K562 (cell line): ENCODE data around the gene TARBP1. TPM values are rescaled to one million over a fixed set of nuclear protein-coding genes. Genes with fewer than 3 reads are reported as not detected.

Source experiments
- CEBPG ChIP-seq, 3 experiments: fragments of 200-800 bp in 1 of 3; sonication (Bioruptor generic) in 1 of 3; sonication (generic) in 1 of 3; formaldehyde crosslinking in 1 of 3; IDR thresholded peaks in 2 of 3; conservative IDR thresholded peaks in 1 of 3; 2 replicates each; pipeline versions ENCODE4 v1.6.1 to v1.8.0; 2016 to 2022; ENCODE audit warnings: missing compliant biosample characterization in 2 of 3, missing genetic modification characterization in 2 of 3, mild to moderate bottlenecking in 1 of 3, missing genetic modification reagents in 1 of 3
- SP2 ChIP-seq: IDR thresholded peaks from 2 replicates; pipeline ENCODE4 v1.6.1; 2011; ENCODE audit warnings: mild to moderate bottlenecking, low read depth, low read length, moderate library complexity; ENCODE audit not compliant: poor library complexity, severe bottlenecking; ENCODE audit errors: extremely low read depth
- SRSF3 ChIP-seq: fragments of 200-400 bp; formaldehyde crosslinking; IDR thresholded peaks from 2 replicates; pipeline ENCODE4 v1.6.1; 2016; ENCODE audit warnings: mild to moderate bottlenecking, low read length, moderate library complexity; ENCODE audit not compliant: insufficient read depth
- polyA plus RNA-seq, 8 experiments: library from polyadenylated mRNA; depleted of rRNA in 4 of 8; stranded (reverse) in 5 of 8; unstranded in 3 of 8; fragments of >200 nt; fragmentation: Nextera tagmentation in 2 of 8; fragmentation: Illumina TruSeq in 1 of 8; extraction: Ambion mirVana in 2 of 8; extraction: Trizol in 1 of 8; gene quantifications; 2 replicates each; pipeline versions ENCODE4 v1.2.1 to v1.2.3, GENCODE V29; 2011 to 2014; ENCODE audit warnings: inconsistent platforms in 1 of 8, missing spikeins in 1 of 8
- total RNA-seq, 7 experiments: library from RNA; depleted of rRNA in 6 of 7; stranded (reverse); fragments of >200 nt in 6 of 7; fragmentation: Illumina TruSeq in 2 of 7; extraction: Trizol in 2 of 7; gene quantifications; 2 replicates each; pipeline versions ENCODE4 v1.2.1 to v1.2.3, GENCODE V29; 2011 to 2021; ENCODE audit warnings: low replicate concordance in 1 of 7
- TF ChIP-seq, protein P1 (sequence below): fragments of 250-450 bp; sonication (Bioruptor Pico); IDR thresholded peaks from 2 replicates; pipeline ENCODE4 v1.4.0; 2020
- TF ChIP-seq, protein P2 (sequence below): sonication (generic); formaldehyde crosslinking; IDR thresholded peaks from 2 replicates; pipeline ENCODE4 v1.4.0; 2020; ENCODE audit warnings: mild to moderate bottlenecking, missing genetic modification reagents

Gene TARBP1
- total and polyA plus RNA-seq, 9 of the 15 experiments (the other 6 are each of a cell fraction or from before 2014, with no cell fraction given), result 8.8 to 48.0 (median 22.9) TPM

DNA sequence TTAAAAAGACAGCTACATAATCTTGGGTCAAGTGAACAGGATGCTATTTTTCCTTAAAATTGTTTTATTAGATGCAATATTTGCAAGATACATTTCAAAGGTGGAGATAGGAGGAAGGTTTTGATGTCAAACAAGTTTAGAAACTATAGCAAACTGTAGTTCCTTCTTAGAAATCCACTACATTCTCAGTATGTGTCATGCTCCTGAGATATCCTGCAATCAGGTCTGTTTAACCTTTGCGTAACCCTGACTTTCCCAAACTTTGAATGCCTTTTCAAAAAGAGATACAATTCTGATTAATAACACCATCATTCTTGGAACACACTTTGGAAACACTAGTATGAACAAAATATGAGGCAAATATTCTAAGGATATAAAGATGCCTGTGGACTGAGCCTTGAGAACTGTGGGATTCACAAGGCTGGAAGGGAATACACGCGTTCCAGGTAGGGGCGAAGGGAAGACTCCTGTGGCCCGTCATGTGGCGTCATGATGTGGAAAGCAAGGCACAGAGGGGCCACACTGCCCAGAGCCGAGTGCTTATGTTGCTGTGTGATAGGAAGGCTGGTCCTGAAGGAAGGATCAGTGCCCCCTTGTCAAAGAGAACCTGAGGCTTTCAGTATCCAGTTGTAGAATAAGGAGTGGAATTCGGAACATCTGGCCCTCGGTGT lies 19.6 kb upstream of the TARBP1 start (continued):
- TF ChIP-seq, protein P1, sequence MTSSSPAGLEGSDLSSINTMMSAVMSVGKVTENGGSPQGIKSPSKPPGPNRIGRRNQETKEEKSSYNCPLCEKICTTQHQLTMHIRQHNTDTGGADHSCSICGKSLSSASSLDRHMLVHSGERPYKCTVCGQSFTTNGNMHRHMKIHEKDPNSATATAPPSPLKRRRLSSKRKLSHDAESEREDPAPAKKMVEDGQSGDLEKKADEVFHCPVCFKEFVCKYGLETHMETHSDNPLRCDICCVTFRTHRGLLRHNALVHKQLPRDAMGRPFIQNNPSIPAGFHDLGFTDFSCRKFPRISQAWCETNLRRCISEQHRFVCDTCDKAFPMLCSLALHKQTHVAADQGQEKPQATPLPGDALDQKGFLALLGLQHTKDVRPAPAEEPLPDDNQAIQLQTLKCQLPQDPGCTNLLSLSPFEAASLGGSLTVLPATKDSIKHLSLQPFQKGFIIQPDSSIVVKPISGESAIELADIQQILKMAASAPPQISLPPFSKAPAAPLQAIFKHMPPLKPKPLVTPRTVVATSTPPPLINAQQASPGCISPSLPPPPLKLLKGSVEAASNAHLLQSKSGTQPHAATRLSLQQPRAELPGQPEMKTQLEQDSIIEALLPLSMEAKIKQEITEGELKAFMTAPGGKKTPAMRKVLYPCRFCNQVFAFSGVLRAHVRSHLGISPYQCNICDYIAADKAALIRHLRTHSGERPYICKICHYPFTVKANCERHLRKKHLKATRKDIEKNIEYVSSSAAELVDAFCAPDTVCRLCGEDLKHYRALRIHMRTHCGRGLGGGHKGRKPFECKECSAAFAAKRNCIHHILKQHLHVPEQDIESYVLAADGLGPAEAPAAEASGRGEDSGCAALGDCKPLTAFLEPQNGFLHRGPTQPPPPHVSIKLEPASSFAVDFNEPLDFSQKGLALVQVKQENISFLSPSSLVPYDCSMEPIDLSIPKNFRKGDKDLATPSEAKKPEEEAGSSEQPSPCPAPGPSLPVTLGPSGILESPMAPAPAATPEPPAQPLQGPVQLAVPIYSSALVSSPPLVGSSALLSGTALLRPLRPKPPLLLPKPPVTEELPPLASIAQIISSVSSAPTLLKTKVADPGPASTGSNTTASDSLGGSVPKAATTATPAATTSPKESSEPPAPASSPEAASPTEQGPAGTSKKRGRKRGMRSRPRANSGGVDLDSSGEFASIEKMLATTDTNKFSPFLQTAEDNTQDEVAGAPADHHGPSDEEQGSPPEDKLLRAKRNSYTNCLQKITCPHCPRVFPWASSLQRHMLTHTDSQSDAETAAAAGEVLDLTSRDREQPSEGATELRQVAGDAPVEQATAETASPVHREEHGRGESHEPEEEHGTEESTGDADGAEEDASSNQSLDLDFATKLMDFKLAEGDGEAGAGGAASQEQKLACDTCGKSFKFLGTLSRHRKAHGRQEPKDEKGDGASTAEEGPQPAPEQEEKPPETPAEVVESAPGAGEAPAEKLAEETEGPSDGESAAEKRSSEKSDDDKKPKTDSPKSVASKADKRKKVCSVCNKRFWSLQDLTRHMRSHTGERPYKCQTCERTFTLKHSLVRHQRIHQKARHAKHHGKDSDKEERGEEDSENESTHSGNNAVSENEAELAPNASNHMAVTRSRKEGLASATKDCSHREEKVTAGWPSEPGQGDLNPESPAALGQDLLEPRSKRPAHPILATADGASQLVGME, result 0 out of 2 replicates have a peak, but pooled peaks have one; percentile 2
- TF ChIP-seq SRSF3 (no peak), CEBPG (CRISPR knock-in tag; IDR thresholded peaks at IDR 0.05) (no peak), CEBPG (tag; conservative IDR thresholded peaks at IDR 0.05 in 1 of 2, IDR thresholded peaks at IDR 0.05 in 1 of 2) (peak in 1 of 2 experiments; percentile 5; a peak in 1 of 4 replicates), SP2 (no peak)
- TF ChIP-seq, protein P2, sequence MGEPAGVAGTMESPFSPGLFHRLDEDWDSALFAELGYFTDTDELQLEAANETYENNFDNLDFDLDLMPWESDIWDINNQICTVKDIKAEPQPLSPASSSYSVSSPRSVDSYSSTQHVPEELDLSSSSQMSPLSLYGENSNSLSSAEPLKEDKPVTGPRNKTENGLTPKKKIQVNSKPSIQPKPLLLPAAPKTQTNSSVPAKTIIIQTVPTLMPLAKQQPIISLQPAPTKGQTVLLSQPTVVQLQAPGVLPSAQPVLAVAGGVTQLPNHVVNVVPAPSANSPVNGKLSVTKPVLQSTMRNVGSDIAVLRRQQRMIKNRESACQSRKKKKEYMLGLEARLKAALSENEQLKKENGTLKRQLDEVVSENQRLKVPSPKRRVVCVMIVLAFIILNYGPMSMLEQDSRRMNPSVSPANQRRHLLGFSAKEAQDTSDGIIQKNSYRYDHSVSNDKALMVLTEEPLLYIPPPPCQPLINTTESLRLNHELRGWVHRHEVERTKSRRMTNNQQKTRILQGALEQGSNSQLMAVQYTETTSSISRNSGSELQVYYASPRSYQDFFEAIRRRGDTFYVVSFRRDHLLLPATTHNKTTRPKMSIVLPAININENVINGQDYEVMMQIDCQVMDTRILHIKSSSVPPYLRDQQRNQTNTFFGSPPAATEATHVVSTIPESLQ, result 0 out of 2 replicates have a peak, but pooled peaks have one; percentile 71
- TF ChIP-seq, all 486 proteins: peak for 7
